ENCODE measurements around the gene MLANA.

The MLANA gene

DNA sequence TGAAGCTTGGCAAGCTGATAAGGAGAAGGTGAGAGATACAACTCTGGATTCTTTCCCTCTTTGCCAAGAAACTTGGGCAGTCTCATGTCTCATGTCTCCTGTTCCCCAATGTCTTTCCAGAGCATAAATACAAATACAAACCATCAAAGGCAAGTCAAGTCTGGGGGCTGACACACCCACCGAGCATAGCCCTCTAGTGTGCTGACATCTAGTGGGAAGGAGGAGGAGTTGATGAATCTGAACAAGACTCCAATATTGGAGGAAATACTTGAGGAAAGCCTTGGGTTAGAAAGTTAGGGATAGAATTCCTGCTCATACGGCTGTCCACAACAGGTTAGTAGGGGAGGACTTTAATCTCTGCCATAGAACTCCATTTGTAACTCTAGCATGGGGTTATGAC is 8.6 kb downstream of the MLANA start:
- no peak for DNase-seq (ENCODE audit: low spot score)

DNA sequence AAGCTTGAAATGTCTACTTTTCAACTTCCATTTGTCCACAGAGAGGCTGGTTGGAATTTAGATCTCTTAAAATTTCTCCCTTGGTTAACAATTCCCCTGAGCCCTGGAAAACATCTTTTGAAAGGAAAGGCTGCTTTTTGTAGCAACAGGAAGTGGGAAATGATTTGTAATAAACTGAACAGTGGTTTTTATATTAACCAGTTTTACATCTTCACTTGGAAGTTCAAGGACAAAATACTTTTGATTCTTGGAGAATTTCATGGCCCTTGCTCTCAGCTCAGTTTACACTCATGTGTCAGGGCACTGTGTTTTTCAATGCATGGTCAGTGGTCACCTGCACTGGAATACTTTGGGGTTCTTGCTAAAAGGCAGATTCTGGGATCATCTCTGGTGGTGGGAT is 9.9 kb downstream of the MLANA start:
- peak; percentile 29 for DNase-seq (ENCODE audit: low spot score)

DNA sequence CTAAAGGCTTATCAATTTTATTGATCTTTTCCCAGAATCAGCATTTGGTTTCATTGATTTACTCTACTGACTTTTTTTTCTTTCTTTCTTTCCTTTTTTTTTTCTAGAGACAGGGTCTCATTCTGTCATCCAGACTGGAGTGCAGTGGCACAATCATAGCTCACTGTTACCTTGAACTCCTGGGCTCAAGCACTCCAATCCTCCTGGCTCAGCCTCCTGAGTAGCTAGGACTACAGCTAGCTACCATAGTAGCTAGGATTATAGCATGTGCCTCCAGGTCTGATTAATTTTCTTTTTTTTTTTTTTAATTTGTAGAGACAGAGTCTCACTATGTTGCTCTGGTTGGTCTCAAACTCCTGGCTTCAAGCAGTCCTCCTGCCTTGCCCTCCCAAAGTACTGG is 11.7 kb downstream of the MLANA start:
- no peak for DNase-seq (ENCODE audit: low spot score)

DNA sequence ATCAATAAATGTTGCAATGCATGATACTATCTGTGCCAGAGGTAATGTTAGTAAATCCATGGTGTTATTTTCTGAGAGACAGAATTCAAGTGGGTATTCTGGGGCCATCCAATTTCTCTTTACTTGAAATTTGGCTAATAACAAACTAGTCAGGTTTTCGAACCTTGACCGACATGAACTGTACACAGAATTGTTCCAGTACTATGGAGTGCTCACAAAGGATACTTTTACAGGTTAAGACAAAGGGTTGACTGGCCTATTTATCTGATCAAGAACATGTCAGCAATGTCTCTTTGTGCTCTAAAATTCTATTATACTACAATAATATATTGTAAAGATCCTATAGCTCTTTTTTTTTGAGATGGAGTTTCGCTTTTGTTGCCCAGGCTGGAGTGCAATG is 18.2 kb downstream of the MLANA start:
- no peak for DNase-seq (ENCODE audit: low spot score)

DNA sequence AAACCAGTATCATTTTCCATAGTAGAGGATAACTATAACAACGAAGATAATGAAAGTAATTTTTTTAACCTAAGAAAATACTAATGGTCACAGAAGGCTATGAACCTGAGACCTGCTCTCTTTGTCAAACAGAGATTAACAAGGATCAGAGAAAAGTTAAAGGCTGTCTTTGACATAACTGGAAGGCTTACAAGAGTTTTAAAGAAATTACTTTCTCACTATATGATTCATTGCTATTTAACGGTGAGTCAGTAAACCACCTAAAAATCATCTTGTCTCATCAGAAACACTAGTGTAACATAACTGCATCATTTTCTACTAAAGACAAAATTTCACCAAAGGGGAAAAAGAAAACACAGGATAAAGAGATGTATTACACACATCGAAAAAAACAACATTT is 19.3 kb downstream of the MLANA start:
- DNase-seq (ENCODE audit: low spot score), result peak; percentile 14

DNA sequence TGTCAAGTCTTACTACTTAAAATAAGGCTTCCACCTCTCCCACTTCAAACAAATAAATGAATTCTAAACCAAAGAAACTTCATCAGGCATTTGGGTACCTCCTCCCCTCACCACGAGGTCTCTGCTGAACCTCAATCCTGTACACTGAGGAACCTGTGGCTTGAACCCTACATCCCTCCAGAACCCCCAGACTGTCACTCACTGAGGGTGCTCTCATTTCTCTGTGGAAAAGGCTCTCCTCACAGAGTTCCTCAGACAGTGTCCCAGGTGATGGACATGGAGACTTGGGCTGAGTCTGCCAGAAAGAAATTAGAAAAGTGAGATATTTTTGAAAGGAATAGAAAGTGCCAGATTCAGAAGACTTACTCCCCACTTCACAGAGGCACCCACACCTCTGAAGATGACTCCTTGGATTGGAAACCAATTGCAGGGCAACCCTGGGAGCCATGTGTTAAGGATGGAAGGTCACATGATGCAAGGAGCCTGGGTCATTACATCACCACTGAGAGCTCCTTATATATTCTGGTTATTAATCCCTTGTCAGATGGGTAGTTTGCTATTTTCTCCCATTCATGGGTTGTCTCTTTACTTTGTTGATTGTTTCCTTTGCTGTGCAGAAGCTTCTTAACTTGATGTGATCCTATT is 19.8 kb downstream of the MLANA start:
- no peak for DNase-seq (ENCODE audit: low spot score)

DNA sequence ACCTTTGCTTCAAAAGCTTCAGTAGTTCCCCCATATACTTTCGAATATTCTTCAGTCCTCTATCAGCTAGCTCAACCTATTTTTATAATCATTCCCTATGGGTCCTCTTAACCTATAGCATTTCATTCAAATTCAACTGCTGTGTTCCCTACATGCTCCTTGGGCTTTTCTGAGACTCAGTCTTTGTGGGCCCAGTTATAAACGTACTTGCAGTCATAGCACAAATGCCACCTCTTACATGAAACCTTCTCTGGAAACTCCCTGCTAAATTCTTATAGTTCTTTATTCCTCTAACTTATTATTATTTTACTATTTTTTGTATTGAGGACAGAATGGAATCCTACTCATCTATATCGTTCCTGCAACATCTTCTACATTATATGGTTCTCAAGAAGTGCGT is 24.7 kb downstream of the MLANA start:
- DNase-seq (ENCODE audit: low spot score), result no peak

DNA sequence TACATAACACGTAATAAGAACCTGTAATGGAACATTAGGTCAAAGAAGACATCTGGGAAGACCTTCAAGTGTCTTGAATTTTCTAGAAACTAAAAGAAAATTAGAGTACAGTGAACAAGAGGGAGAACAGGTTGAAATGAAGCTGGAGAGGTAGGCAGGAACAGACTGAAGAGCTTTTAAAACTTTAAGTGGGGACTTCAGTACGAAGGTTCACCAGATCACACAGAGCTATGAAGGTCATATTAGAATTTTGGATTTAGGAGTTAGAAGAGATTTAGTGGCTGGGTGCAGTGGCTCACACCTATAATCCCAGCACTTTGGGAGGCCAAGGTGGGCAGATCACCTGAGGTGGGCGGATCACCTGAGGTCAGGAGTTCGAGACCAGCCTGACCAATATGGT is 26.6 kb downstream of the MLANA start:
- no peak for DNase-seq (ENCODE audit: low spot score)

DNA sequence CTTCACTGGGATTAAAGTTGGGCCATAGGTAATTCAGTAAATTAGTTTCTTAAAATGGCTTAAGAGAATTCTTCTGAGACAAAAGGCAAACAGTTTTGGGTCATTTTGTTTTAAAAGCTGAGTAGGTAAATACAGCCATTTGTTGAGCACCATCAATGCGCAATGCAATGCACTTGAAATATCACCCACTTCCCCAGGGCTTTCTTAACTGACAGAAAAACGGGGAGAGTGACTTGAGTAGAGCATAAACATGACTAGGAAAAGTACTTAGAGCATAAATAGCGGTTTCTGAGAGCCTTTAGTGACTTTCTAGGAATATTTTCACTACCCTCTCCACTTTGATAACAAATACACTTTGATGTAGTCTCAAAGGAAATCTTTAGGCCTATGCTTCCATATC is 27.2 kb downstream of the MLANA start:
- no peak for DNase-seq (ENCODE audit: low spot score)

DNA sequence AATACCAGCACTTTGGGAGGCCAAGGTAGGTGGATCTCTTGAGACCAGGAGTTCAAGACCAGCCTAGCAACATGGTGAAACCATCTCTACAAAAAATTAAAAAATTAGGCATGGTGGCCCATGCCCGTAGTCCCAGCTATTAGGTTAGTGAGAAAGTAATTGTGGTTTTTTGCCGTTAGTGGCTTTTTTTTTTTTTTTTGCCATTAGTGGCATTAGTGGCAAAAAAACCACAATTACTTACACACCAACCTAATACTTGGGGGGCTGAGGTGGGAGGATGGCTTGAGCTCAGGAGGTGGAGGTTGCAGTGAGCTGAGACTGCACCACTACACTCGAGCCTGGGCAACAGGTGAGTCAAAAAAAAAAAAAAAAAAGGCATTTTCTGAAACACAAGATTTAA is 27.8 kb downstream of the MLANA start:
- no peak for DNase-seq (ENCODE audit: low spot score)

DNA sequence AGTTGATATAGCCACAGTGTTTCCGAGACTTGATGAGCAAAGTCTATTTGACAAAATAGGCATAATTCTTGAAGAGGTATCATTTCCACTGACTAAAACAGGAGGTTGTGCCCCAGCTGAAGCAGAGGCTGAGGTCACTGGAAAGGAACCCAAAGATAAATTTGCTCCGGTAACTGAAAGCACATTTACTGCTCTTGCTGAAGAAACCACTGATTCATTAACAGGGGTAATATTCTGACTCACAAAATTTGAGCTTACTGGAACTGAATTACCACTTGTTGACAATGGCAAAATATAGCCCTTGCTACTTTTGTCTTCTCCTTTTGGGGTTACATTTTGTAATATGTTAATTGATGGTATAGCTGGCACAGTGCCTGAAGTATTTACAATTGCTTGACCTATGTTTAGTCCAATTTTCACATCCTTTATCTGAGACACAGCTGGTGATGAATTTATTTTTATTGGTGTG is 30.2 kb downstream of the MLANA start:
- peak; percentile 55 for DNase-seq (ENCODE audit: low spot score)

DNA sequence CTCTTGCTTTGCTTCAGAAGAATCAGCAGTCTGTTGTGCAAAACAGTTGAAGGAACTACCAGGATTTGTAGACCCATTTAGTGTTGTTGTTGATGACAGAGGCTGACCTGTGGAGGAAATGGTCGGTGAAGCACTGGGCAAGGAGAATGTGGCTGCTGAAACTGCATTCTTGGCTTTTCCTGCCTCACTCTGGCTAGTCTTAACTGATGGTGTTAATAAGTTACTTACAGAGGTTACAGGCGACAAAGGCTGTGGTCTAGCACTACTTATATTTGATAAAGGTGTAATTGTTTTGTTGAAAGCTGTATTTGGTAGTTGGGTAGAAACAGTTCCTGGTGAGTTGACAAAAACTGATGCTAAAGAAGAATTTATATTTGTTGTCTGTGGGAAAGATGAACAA is 31.5 kb downstream of the MLANA start:
- DNase-seq (ENCODE audit: low spot score), result peak; percentile 83

DNA sequence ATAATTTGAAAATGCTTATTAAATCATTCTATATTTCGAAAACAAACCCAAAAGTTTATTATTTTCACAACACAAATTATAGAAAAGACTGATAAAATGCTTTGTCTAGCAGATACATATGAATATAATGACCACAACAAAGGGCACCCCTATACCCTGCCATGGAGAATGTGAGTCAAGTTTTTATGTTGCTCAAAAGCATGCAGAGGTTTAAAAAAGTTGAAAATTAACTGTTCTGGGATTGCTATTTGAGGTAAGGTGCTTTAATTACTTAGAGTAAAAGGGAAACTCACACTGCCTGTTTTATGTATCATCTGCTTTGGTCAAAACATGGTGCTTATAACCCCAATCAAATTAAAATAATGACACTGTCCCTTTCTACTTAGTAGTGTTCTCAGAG is 41.0 kb downstream of the MLANA start:
- DNase-seq (ENCODE audit: low spot score), result no peak

DNA sequence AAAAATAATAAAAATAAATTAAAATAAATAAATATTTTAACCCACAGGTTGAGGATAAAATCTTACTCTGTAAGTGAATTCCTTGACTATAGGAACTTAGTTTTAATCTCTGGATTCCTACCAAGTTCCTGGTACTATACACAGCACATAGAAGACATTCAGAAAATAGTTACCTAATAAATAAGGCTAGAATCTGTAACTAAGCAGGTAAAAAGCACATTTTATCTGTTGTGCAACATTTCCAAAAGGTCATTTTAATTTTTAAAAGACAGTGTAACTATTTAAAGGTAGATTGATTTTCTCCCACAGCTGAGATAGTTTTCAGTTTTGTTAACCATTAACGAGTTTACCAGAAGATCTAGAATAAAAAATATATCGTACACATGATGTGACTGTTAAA is 47.8 kb downstream of the MLANA start:
- DNase-seq (ENCODE audit: low spot score), result no peak

DNA sequence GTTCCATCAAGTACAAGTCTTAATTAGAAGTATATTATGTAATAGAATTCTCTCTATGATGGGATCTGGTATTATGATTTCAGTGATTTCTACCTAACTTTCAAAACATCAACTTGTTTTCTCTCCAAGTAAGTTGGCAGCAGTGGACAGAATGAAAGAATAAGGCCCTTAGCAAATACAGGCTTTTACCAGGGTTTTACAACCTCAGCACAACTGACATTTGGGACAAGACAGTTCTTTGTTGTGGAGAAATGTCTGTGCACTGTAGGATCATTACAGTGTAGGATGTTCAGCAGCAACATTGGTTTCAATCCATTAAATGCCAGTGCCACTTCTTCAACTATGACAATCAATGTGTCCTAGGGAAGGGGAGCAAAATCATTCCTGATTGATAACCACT is 48.8 kb downstream of the MLANA start:
- DNase-seq (ENCODE audit: low spot score), result no peak

DNA sequence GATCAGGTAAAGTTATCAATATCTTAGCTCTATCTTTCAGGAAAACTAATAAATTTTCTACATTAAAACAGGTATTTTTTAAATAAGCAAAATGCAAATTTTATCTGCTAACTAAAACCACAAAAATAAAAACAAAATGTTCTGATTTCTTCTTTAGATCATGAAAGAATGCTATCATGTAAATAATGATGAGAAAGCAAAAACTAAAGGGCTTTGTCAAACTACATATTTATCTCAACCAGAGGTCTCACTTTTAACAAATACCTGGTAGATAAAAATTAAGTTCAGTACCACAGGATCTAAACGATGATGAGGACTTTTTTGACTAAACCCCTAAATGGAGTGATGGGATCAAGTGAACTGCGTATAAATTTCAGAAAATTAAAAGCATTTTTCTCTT is 50.5 kb downstream of the MLANA start:
- no peak for DNase-seq (ENCODE audit: low spot score)

DNA sequence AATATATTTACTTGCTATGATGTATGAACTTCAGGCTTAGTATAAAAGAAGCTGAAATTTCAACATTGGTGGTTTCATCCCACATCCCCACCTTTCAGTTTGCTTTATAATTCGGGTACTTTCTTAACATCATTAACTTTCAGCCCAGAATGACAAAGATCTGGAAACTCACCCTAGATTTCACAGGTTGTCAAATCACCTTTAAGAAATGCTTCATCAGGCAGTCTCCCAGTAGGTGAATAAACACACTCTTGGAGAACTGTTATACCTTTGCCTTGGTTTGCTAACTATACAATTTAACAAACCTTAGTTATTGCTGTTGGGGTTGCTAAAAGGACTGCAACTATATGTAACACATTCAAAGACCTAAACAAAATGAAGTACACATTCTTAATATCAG is 54.4 kb downstream of the MLANA start:
- no peak for DNase-seq (ENCODE audit: low spot score)

DNA sequence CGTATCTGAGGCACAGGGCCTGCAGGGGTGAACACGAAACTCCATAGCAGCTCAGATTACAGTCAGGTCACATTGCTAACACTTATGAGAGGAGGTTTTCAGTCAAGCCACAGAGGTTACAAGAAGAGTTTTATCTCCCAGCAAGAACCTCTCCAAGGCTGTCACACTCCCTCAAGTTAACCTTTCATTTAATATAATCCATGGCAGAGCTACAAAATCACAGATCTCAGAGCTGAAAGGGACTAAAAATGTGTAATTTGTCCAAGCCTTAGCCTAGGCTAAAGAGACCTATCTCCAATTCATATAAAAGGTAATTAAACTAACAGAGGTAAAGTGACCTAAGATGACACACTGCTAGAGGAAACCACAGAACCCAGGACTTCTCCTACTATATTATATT is 57.2 kb downstream of the MLANA start:
- DNase-seq (ENCODE audit: low spot score), result peak; percentile 17

DNA sequence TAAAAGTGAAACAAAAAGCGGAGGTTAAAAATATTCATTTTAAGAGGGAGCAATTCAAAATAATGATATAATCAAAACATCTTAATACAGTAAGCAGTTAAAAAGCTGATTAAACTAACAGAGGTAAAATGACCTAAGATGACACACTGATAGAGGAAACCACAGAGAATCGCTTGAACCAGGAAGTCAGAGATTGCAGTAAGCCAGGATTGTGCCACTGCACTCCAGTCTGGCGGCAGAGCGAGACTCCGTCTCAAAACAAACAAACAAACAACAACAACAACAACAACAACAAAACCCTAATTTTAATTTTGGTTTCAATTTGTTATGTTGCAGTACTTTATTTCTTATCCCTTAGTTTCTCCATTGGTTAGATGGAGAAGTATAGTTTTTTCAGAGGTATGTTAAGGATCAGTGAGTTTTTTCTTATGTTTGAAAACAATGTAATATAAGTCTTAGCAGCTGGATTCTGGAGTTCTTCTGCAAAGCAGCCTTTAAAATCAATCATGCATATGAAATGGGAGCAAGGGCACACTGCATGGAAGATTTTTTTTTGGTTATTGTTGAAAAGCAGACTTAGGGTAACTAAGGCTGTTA is 58.5 kb downstream of the MLANA start:
- peak; percentile 58 for DNase-seq (ENCODE audit: low spot score)

DNA sequence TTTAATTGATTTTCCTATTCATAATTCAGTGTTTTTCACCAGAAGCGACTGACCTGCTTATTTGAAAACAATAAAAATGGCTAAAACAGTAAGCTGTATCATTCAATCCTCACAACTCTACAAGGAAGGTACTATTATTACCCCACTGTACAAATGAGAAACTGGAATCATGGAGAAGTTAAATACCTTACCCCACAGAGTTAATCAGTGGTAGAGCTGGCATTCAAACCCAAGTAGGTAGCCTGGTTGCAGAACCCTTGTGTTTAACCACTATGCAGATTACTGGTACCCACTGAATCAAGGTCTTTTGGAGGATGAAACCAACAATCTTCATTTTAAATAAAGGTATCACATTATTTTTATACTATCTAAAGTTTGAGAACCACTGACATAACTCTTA is 59.6 kb downstream of the MLANA start:
- DNase-seq (ENCODE audit: low spot score), result peak; percentile 41

DNA sequence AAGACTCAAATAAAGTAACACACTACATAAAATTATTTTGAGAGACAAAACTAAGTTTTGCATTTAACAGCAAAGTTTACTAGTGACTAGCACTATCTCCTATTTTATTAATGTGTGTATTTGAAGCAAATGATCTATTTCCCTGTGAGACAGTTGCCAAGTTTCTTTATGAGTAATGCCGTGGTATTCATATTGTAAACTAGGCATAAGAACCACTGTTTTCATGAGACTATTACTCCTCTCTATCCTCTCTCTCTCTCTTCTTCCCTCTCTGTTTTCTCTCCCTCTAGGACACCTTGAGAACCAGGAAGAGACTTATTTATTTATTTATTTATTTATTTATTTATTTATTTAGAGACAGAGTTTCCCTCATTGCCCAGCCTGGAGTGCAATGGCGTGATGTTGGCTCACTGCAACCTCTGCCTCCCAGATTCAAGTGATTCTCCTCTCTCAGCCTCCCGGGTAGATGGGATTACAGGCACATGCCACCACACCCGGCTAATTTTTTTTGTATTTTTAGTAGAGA is 61.1 kb downstream of the MLANA start:
- peak; percentile 75 for DNase-seq (ENCODE audit: low spot score)

DNA sequence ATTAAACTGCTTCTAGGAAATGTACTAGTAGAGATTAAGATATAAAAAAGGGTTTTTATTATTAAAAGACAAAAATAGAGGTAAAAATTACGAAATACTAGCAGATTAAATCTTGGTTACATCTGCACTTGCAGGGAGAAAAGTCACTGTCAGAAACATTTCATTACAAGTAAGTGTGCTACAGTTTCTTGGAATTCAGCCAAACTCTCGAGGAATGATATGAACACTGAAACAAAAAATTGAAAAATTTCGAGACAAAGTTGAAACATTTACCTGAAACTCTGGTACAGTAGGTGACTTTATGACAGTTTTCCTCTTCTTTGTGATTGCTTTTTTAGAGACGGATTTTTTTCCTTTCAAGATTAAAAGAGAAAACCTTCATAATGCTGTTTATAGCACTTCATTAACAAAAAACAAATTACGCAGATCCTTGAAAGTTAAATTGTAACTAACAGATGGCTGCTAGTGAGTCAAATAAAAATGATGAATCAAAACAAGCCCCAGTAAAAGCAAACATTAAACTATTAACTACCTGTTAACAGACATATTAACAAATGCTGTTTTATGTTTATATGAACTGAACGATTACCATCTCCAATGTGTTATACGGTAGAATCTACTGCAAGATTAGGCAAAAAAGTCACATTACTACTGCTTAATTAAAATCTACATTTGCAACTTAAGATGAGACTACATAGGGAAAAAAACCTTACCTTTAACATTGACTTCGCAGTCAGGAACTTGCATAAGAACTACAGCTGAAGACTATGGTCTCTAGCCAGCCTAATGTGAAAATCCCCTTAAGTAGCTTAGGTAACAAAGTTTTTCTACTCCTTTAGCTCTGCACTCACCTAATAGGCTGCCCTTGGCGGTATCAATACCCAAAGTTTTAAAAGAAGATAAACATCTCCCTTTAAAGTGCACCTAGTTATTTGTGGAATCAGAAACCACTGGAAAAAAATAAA is 63.3 kb downstream of the MLANA start:
- peak; percentile 63 for DNase-seq (ENCODE audit: low spot score)

DNA sequence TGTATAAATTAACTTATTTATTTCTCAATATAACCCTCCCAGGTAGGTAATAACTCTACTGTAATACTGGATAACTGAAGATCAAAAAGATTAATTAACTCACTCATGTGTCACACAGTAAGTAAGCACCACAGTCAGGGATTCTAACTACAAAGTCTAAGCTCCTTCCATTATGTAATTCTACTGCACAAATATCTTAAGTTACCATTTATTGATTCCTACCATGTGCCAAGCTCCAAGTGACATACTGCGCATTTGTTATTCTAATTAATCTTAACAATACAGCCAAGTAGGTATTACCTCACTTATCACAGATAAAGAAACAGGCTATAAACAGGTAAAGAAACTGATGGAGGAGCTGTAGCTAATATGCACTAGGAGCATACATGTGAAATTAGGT is 66.5 kb downstream of the MLANA start:
- DNase-seq (ENCODE audit: low spot score), result no peak
